K562 (cell line): ENCODE results near the gene DNASE1L1. TPM values are rescaled to one million over a fixed set of nuclear protein-coding genes. Genes with fewer than 3 reads are reported as not detected.
A peak's percentile ranks its signal among the peaks of the same experiment; 100 is the strongest.

Experiments
- ATAC-seq: fragments of 200-7000 bp; cut with Tn5 transposase; 3 replicates; pipeline ENCODE4 v1.9.1; 2020; ENCODE audit warnings: moderate library complexity
- BruUV-seq: library from RNA; stranded (reverse); fragments of 400-500 nt; replicated peaks from 2 replicates; lab custom pipeline; 2021; lab: Mats Ljungman, UMichigan
- CTCF ChIA-PET: fragments of 300-600 bp; formaldehyde crosslinking; extraction: SDS; loops from one replicate; lab custom pipeline; 2021; ENCODE audit warnings: low intra/inter-chr PET ratio; lab: Yijun Ruan, JAX
- POLR2A ChIA-PET: fragments of 300-600, 350-650 bp; sonication (Branson Sonifier 250); formaldehyde crosslinking; extraction: SDS; loops from one replicate; lab custom pipeline; 2021; ENCODE audit warnings: antibody characterized with exemption, inconsistent platforms; lab: Yijun Ruan, JAX
- DNase-seq, 4 experiments: peaks; one replicate each; pipeline versions ENCODE4 v3.0.0 to v3.0.0-alpha.2; 2011 to 2018; ENCODE audit warnings: low spot score in 3 of 4, mixed read lengths in 3 of 4; ENCODE audit errors: extremely low read depth in 1 of 4
- FAIRE-seq: peaks from 2 replicates; lab custom pipeline; 2011; peaks lifted over from hg19 to GRCh38; lab: Jason Lieb, UNC
- H2AFZ ChIP-seq: 2 replicates; pipeline ENCODE4 v1.6.0; 2011; ENCODE audit warnings: low read depth, low read length, control low read depth, inconsistent platforms
- H3K27ac ChIP-seq: fragments of 200-600 bp; 3 replicates; pipeline ENCODE4 v1.8.0; 2011; ENCODE audit warnings: low read depth, mild to moderate bottlenecking, control low read depth, inconsistent platforms, low read length, moderate library complexity, mixed read lengths; ENCODE audit errors: extremely low read depth
- H3K27me3 ChIP-seq, 2 experiments: fragments of 300-600 bp in 1 of 2; 2 replicates in 1 of 2; 3 replicates in 1 of 2; pipeline versions ENCODE4 v1.6.0 to v1.8.0; 2011; ENCODE audit warnings: inconsistent platforms in 2 of 2, low read length in 2 of 2, mild to moderate bottlenecking in 1 of 2, mixed read lengths in 1 of 2, moderate library complexity in 1 of 2; ENCODE audit not compliant: control insufficient read depth in 2 of 2, insufficient read depth in 2 of 2
- H3K36me3 ChIP-seq: fragments of 300-600 bp; 3 replicates; pipeline ENCODE4 v1.8.0; 2011; ENCODE audit warnings: mild to moderate bottlenecking, low read length, inconsistent platforms; ENCODE audit not compliant: control insufficient read depth, insufficient read depth
- H3K4me1 ChIP-seq, 2 experiments: fragments of 200-600 bp in 1 of 2; replicated peaks in 1 of 2; 2 replicates in 1 of 2; 3 replicates in 1 of 2; pipeline versions ENCODE4 v1.5.1 to v1.8.0; 2011; ENCODE audit warnings: inconsistent platforms in 2 of 2, low read length in 2 of 2, mild to moderate bottlenecking in 1 of 2, mixed read lengths in 1 of 2, moderate library complexity in 1 of 2; ENCODE audit not compliant: control insufficient read depth in 2 of 2, insufficient read depth in 2 of 2
- H3K4me2 ChIP-seq: 2 replicates; pipeline ENCODE4 v1.6.1; 2011; ENCODE audit warnings: low read length, control low read depth, inconsistent platforms, mixed read lengths; ENCODE audit not compliant: insufficient read depth
- H3K4me3 ChIP-seq: fragments of 200-600 bp; sonication (generic), shearing (Covaris generic); 2 replicates; pipeline ENCODE4 v1.5.1; 2016; ENCODE audit warnings: control low read depth, inconsistent platforms
- H3K79me2 ChIP-seq: fragments of 200-600 bp; 3 replicates; pipeline ENCODE4 v1.8.0; 2011; ENCODE audit warnings: low read length, inconsistent platforms; ENCODE audit not compliant: control insufficient read depth, insufficient read depth
- H3K9ac ChIP-seq, 2 experiments: 2 replicates each; pipeline versions ENCODE4 v1.6.0 to v1.6.1; 2011; ENCODE audit warnings: low read depth in 2 of 2, low read length in 2 of 2, control low read depth in 1 of 2, inconsistent platforms in 1 of 2, mild to moderate bottlenecking in 1 of 2, mixed read lengths in 1 of 2; ENCODE audit not compliant: insufficient read depth in 1 of 2
- H3K9me1 ChIP-seq: one replicate; pipeline ENCODE4 v1.6.0; 2011; ENCODE audit warnings: inconsistent platforms, mild to moderate bottlenecking, low read length, moderate library complexity; ENCODE audit not compliant: control insufficient read depth, insufficient read depth
- H3K9me3 ChIP-seq: replicated peaks from 2 replicates; pipeline ENCODE4 v1.5.1; 2011; ENCODE audit warnings: low read depth, low read length, inconsistent platforms; ENCODE audit not compliant: control insufficient read depth, insufficient read depth
- H4K20me1 ChIP-seq: replicated peaks from 2 replicates; pipeline ENCODE4 v1.6.1; 2011; ENCODE audit warnings: low read length, inconsistent platforms, mixed read lengths; ENCODE audit not compliant: control insufficient read depth, insufficient read depth
- HLTF ChIP-seq: fragments of 450-650 bp; IDR thresholded peaks from 2 replicates; pipeline ENCODE4 v1.6.1; 2016
- MIER1 ChIP-seq: fragments of 450-650 bp; IDR thresholded peaks from 2 replicates; pipeline ENCODE4 v1.6.1; 2016; ENCODE audit warnings: antibody characterized with exemption, mild to moderate bottlenecking, low read depth
- POLR2A ChIP-seq: fragments of 450-650 bp; conservative IDR thresholded peaks from 2 replicates; pipeline ENCODE4 v1.6.1; 2016
- PYGO2 ChIP-seq: fragments of 450-650 bp; IDR thresholded peaks from 2 replicates; pipeline ENCODE4 v1.6.1; 2016; ENCODE audit warnings: mild to moderate bottlenecking, missing genetic modification characterization, moderate library complexity, missing compliant biosample characterization
- RBFOX2 ChIP-seq: fragments of 200-400 bp; formaldehyde crosslinking; IDR thresholded peaks from 2 replicates; pipeline ENCODE4 v1.6.1; 2017; ENCODE audit warnings: low read depth, mild to moderate bottlenecking, low read length, moderate library complexity
- THAP7 ChIP-seq: fragments of 250-450 bp; sonication (Bioruptor Pico); IDR thresholded peaks from 2 replicates; pipeline ENCODE4 v1.5.0; 2021
- ZNF384 ChIP-seq: IDR thresholded peaks from 2 replicates; pipeline ENCODE4 v1.6.1; 2012; ENCODE audit warnings: low read depth, low read length, improper control_type of control experiment
- ZNF57 ChIP-seq: fragments of 450-650 bp; formaldehyde crosslinking; IDR thresholded peaks from 2 replicates; pipeline ENCODE4 v1.4.0; 2020; ENCODE audit warnings: mild to moderate bottlenecking, moderate library complexity
- WGBS: fragments of 100-300 bp; shearing (Covaris generic); methylation state at CpG from one replicate; pipeline ENCODE4 v1.1.6; 2016; ENCODE audit warnings: low coverage, mixed read lengths; ENCODE audit not compliant: insufficient coverage; ENCODE audit errors: missing lambda C conversion rate; 5-methylcytosine and 5-hydroxymethylcytosine counted together
- in situ Hi-C: fragments of 300-500 bp; cut with MboI; formaldehyde crosslinking; loops from 4 replicates; pipeline ENCODE4 v1.15.0; 2018; ENCODE audit warnings: inconsistent platforms, mixed read lengths
- intact Hi-C: fragments of 100-400 bp; cut with micrococcal nuclease; formaldehyde crosslinking; loops from 2 replicates; pipeline ENCODE4 v1.14.2; 2022
- polyA plus RNA-seq, 8 experiments: library from polyadenylated mRNA; depleted of rRNA in 4 of 8; stranded (reverse) in 5 of 8; unstranded in 3 of 8; fragments of >200 nt; fragmentation: Nextera tagmentation in 2 of 8; fragmentation: Illumina TruSeq in 1 of 8; extraction: Ambion mirVana in 2 of 8; extraction: Trizol in 1 of 8; gene quantifications; 2 replicates each; pipeline versions ENCODE4 v1.2.1 to v1.2.3, GENCODE V29; 2011 to 2014; ENCODE audit warnings: inconsistent platforms in 1 of 8, missing spikeins in 1 of 8
- total RNA-seq, 7 experiments: library from RNA; depleted of rRNA in 6 of 7; stranded (reverse); fragments of >200 nt in 6 of 7; fragmentation: Illumina TruSeq in 2 of 7; extraction: Trizol in 2 of 7; gene quantifications; 2 replicates each; pipeline versions ENCODE4 v1.2.1 to v1.2.3, GENCODE V29; 2011 to 2021; ENCODE audit warnings: low replicate concordance in 1 of 7
- TF ChIP-seq, protein P1 (sequence below): fragments of 450-650 bp; IDR thresholded peaks from 2 replicates; pipeline ENCODE4 v1.6.1; 2016; ENCODE audit warnings: mild to moderate bottlenecking, moderate library complexity

The DNASE1L1 gene
- total and polyA plus RNA-seq, 9 of the 15 experiments (the other 6 are each of a cell fraction or from before 2014, with no cell fraction given) = 0.73 to 12.6 (median 7.9) TPM

DNA sequence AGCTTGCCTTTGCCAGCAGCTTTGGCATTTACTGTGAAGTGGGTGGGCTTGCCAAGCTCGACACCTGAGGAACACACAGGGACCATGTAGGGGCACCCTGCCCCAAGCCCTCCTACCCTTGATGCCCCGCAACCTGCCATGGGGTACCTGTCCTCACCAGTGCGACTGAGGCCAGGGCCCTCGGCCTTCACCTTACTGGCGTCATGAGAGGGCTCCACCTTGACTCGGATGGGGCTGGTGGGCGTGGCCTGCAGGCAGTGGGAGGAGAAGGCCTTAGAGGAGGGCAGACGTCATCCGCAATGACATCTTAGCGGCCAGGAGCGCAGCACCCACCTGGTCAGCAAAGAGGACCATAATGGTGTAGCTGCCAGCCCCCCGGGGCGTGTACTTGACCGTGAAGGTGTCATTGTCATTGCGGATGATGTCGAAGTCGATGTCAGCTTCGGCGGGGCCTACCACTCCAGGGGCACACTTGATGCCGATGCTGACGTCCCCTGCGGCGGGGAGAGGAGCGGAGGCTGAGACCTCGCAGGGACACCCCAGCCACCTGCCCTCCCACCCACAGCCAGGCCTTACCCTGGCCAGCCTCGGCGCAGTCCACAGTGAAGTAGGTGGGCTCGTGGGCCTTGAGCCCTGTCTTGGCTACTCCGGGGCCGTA lies 46.8 kb downstream of the DNASE1L1 start (continued):
- TF ChIP-seq ZNF57 (CRISPR knock-in tag) (no peak), PYGO2 (tag) (no peak), POLR2A (0 out of 2 replicates have a peak, but pooled peaks have one; percentile 9), MIER1 (no peak), HLTF (no peak), ZNF384 (no peak), THAP7 (CRISPR knock-in tag) (no peak)

DNA sequence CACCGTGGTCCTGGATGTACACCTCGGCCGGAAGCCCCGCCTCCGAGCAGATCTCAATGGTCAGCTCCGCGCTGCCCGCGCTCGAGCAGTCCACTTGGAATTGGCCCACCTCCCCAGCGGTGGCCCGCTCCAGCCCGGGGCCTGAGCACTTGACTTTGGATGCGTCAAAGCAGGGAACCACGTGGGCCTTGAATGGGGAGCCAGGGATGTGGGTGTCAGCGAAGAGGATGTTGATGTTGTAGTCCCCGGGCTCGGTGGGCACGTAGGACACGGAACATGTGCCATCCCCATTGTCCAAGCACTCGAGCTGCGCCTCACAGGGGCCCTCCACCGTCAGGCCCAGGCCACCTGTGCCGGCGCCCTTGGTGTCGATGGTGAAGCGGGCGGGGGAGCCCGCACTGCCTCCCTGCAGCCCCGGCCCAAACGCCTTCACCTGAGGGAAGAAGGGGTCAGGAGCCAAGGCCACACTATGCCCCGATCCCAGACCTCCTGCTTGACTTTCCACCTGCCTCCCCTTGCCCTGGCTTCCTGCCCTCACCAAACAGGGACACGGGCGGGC lies 48.8 kb downstream of the DNASE1L1 start:
- POLR2A ChIA-PET = no interaction called here
- no peaks in the 10 kb centered on the region for H4K20me1 ChIP-seq
- TF ChIP-seq, protein P1, sequence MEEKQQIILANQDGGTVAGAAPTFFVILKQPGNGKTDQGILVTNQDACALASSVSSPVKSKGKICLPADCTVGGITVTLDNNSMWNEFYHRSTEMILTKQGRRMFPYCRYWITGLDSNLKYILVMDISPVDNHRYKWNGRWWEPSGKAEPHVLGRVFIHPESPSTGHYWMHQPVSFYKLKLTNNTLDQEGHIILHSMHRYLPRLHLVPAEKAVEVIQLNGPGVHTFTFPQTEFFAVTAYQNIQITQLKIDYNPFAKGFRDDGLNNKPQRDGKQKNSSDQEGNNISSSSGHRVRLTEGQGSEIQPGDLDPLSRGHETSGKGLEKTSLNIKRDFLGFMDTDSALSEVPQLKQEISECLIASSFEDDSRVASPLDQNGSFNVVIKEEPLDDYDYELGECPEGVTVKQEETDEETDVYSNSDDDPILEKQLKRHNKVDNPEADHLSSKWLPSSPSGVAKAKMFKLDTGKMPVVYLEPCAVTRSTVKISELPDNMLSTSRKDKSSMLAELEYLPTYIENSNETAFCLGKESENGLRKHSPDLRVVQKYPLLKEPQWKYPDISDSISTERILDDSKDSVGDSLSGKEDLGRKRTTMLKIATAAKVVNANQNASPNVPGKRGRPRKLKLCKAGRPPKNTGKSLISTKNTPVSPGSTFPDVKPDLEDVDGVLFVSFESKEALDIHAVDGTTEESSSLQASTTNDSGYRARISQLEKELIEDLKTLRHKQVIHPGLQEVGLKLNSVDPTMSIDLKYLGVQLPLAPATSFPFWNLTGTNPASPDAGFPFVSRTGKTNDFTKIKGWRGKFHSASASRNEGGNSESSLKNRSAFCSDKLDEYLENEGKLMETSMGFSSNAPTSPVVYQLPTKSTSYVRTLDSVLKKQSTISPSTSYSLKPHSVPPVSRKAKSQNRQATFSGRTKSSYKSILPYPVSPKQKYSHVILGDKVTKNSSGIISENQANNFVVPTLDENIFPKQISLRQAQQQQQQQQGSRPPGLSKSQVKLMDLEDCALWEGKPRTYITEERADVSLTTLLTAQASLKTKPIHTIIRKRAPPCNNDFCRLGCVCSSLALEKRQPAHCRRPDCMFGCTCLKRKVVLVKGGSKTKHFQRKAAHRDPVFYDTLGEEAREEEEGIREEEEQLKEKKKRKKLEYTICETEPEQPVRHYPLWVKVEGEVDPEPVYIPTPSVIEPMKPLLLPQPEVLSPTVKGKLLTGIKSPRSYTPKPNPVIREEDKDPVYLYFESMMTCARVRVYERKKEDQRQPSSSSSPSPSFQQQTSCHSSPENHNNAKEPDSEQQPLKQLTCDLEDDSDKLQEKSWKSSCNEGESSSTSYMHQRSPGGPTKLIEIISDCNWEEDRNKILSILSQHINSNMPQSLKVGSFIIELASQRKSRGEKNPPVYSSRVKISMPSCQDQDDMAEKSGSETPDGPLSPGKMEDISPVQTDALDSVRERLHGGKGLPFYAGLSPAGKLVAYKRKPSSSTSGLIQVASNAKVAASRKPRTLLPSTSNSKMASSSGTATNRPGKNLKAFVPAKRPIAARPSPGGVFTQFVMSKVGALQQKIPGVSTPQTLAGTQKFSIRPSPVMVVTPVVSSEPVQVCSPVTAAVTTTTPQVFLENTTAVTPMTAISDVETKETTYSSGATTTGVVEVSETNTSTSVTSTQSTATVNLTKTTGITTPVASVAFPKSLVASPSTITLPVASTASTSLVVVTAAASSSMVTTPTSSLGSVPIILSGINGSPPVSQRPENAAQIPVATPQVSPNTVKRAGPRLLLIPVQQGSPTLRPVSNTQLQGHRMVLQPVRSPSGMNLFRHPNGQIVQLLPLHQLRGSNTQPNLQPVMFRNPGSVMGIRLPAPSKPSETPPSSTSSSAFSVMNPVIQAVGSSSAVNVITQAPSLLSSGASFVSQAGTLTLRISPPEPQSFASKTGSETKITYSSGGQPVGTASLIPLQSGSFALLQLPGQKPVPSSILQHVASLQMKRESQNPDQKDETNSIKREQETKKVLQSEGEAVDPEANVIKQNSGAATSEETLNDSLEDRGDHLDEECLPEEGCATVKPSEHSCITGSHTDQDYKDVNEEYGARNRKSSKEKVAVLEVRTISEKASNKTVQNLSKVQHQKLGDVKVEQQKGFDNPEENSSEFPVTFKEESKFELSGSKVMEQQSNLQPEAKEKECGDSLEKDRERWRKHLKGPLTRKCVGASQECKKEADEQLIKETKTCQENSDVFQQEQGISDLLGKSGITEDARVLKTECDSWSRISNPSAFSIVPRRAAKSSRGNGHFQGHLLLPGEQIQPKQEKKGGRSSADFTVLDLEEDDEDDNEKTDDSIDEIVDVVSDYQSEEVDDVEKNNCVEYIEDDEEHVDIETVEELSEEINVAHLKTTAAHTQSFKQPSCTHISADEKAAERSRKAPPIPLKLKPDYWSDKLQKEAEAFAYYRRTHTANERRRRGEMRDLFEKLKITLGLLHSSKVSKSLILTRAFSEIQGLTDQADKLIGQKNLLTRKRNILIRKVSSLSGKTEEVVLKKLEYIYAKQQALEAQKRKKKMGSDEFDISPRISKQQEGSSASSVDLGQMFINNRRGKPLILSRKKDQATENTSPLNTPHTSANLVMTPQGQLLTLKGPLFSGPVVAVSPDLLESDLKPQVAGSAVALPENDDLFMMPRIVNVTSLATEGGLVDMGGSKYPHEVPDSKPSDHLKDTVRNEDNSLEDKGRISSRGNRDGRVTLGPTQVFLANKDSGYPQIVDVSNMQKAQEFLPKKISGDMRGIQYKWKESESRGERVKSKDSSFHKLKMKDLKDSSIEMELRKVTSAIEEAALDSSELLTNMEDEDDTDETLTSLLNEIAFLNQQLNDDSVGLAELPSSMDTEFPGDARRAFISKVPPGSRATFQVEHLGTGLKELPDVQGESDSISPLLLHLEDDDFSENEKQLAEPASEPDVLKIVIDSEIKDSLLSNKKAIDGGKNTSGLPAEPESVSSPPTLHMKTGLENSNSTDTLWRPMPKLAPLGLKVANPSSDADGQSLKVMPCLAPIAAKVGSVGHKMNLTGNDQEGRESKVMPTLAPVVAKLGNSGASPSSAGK = no peak
- TF ChIP-seq RBFOX2 = peak; percentile 31

More for the DNA sequence above, 48.8 kb downstream of the DNASE1L1 start:
- H3K79me2 ChIP-seq = peaks cover 3% of the 10 kb centered on the region; the same call in 2 of the 3 replicates
- no peak overlapping the region for H3K27ac ChIP-seq
- H2AFZ ChIP-seq = no peak overlapping the region
- no peaks in the 10 kb centered on the region for H3K27me3 ChIP-seq
- ATAC-seq (no peak), DNase-seq (no peak), FAIRE-seq (no peak)
- CTCF ChIA-PET = no interaction called here
- intact Hi-C loops (no loop called here), in situ Hi-C loops (no loop called here)
- H3K4me2 ChIP-seq = no peak overlapping the region
- WGBS = 96% methylated on average over 11 of the region's 34 CpGs
- peak overlapping the region in 1 of 2 experiments; percentile 52; a peak in 1 of 4 replicates for H3K9ac ChIP-seq
- H3K9me1 ChIP-seq = no peaks in the 10 kb centered on the region
- H3K36me3 ChIP-seq = peaks cover 94% of the 10 kb centered on the region; the same call in 2 of the 3 replicates
- no TSS peak for BruUV-seq
- H3K4me1 ChIP-seq = peaks cover 0 to 21% of the 10 kb centered on the region in 2 experiments; a peak in 1 of 5 replicates
- no peak overlapping the region for H3K4me3 ChIP-seq
- H3K9me3 ChIP-seq = no peaks in the 10 kb centered on the region
